ENCODE measurements around the gene PPP1R16B.
A peak's percentile ranks its signal among the peaks of the same experiment; 100 is the strongest.

The PPP1R16B gene

GRCh38 chr20:38872491-38873049 lies 67.1 kb downstream of the PPP1R16B start:
- Histone ChIP-seq H3K27ac (ENCODE audit: low read length) (no peak overlapping the region), H3K4me1 (ENCODE audit: control insufficient read depth in 1 of 2, insufficient read depth in 2 of 2, low read length in 2 of 2) (peaks cover 0 to 7% of the 10 kb centered on the region in 2 donors), H3K4me3 (ENCODE audit: low read depth in 1 of 2, low read length in 2 of 2) (no peak overlapping the region), H3K9me3 (ENCODE audit: control insufficient read depth in 1 of 2, low read length in 2 of 2) (no peaks in the 10 kb centered on the region), H3K27me3 (ENCODE audit: low read depth, low read length) (no peaks in the 10 kb centered on the region), H3K36me3 (ENCODE audit: control insufficient read depth in 1 of 2, insufficient read depth in 2 of 2, low read length in 2 of 2) (no peaks in the 10 kb centered on the region)

- Histone ChIP-seq H3K27ac (ENCODE audit: low read length) (peak overlapping the region; percentile 31), H3K27me3 (ENCODE audit: low read depth, low read length) (no peaks in the 10 kb centered on the region), H3K36me3 (ENCODE audit: control insufficient read depth in 1 of 2, insufficient read depth in 2 of 2, low read length in 2 of 2) (no peaks in the 10 kb centered on the region), H3K9me3 (ENCODE audit: control insufficient read depth in 1 of 2, low read length in 2 of 2) (no peaks in the 10 kb centered on the region), H3K4me3 (ENCODE audit: low read depth in 1 of 2, low read length in 2 of 2) (no peak overlapping the region), H3K4me1 (ENCODE audit: control insufficient read depth in 1 of 2, insufficient read depth in 2 of 2, low read length in 2 of 2) (peaks cover 0 to 7% of the 10 kb centered on the region in 2 donors)
Measured at GRCh38 chr20:38873050-38873581, 67.6 kb downstream of the PPP1R16B start.

GRCh38 chr20:38874460-38875174 lies 69.1 kb downstream of the PPP1R16B start:
- Histone ChIP-seq H3K27me3 (ENCODE audit: low read depth, low read length) (no peaks in the 10 kb centered on the region), H3K9me3 (ENCODE audit: control insufficient read depth in 1 of 2, low read length in 2 of 2) (no peaks in the 10 kb centered on the region), H3K27ac (ENCODE audit: low read length) (peak overlapping the region; percentile 14), H3K4me3 (ENCODE audit: low read depth in 1 of 2, low read length in 2 of 2) (no peak overlapping the region), H3K36me3 (ENCODE audit: control insufficient read depth in 1 of 2, insufficient read depth in 2 of 2, low read length in 2 of 2) (no peaks in the 10 kb centered on the region), H3K4me1 (ENCODE audit: control insufficient read depth in 1 of 2, insufficient read depth in 2 of 2, low read length in 2 of 2) (peaks cover 0 to 7% of the 10 kb centered on the region in 2 donors)

GRCh38 chr20:38875175-38875993 lies 69.9 kb downstream of the PPP1R16B start:
- Histone ChIP-seq H3K27ac (ENCODE audit: low read length) (peak overlapping the region; percentile 14), H3K4me1 (ENCODE audit: control insufficient read depth in 1 of 2, insufficient read depth in 2 of 2, low read length in 2 of 2) (peaks cover 0 to 7% of the 10 kb centered on the region in 2 donors), H3K4me3 (ENCODE audit: low read depth in 1 of 2, low read length in 2 of 2) (no peak overlapping the region), H3K36me3 (ENCODE audit: control insufficient read depth in 1 of 2, insufficient read depth in 2 of 2, low read length in 2 of 2) (no peaks in the 10 kb centered on the region), H3K9me3 (ENCODE audit: control insufficient read depth in 1 of 2, low read length in 2 of 2) (no peaks in the 10 kb centered on the region), H3K27me3 (ENCODE audit: low read depth, low read length) (no peaks in the 10 kb centered on the region)

- H3K36me3 ChIP-seq (ENCODE audit: control insufficient read depth in 1 of 2, insufficient read depth in 2 of 2, low read length in 2 of 2), result no peaks in the 10 kb centered on the region
- H3K4me3 ChIP-seq (ENCODE audit: low read depth in 1 of 2, low read length in 2 of 2), result no peak overlapping the region
- H3K27ac ChIP-seq (ENCODE audit: low read length), result no peak overlapping the region
- H3K4me1 ChIP-seq (ENCODE audit: control insufficient read depth in 1 of 2, insufficient read depth in 2 of 2, low read length in 2 of 2), result peaks cover 0 to 7% of the 10 kb centered on the region in 2 donors
- H3K9me3 ChIP-seq (ENCODE audit: control insufficient read depth in 1 of 2, low read length in 2 of 2), result no peaks in the 10 kb centered on the region
- H3K27me3 ChIP-seq (ENCODE audit: low read depth, low read length), result no peaks in the 10 kb centered on the region
Measured at GRCh38 chr20:38877483-38877882, 72.0 kb downstream of the PPP1R16B start.

- peaks cover 0 to 7% of the 10 kb centered on the region in 2 donors for H3K4me1 ChIP-seq (ENCODE audit: control insufficient read depth in 1 of 2, insufficient read depth in 2 of 2, low read length in 2 of 2)
- no peaks in the 10 kb centered on the region for H3K9me3 ChIP-seq (ENCODE audit: control insufficient read depth in 1 of 2, low read length in 2 of 2)
- no peaks in the 10 kb centered on the region for H3K36me3 ChIP-seq (ENCODE audit: control insufficient read depth in 1 of 2, insufficient read depth in 2 of 2, low read length in 2 of 2)
- no peak overlapping the region for H3K4me3 ChIP-seq (ENCODE audit: low read depth in 1 of 2, low read length in 2 of 2)
- no peaks in the 10 kb centered on the region for H3K27me3 ChIP-seq (ENCODE audit: low read depth, low read length)
- no peak overlapping the region for H3K27ac ChIP-seq (ENCODE audit: low read length)
Measured at GRCh38 chr20:38878866-38879265, 73.4 kb downstream of the PPP1R16B start.

GRCh38 chr20:38880952-38881735 lies 75.6 kb downstream of the PPP1R16B start:
- no peak overlapping the region for H3K4me3 ChIP-seq (ENCODE audit: low read depth in 1 of 2, low read length in 2 of 2)
- no peak overlapping the region for H3K27ac ChIP-seq (ENCODE audit: low read length)
- no peaks in the 10 kb centered on the region for H3K36me3 ChIP-seq (ENCODE audit: control insufficient read depth in 1 of 2, insufficient read depth in 2 of 2, low read length in 2 of 2)
- H3K9me3 ChIP-seq (ENCODE audit: control insufficient read depth in 1 of 2, low read length in 2 of 2), result no peaks in the 10 kb centered on the region
- no peaks in the 10 kb centered on the region for H3K4me1 ChIP-seq (ENCODE audit: control insufficient read depth in 1 of 2, insufficient read depth in 2 of 2, low read length in 2 of 2)
- no peaks in the 10 kb centered on the region for H3K27me3 ChIP-seq (ENCODE audit: low read depth, low read length)

GRCh38 chr20:38881806-38882440 lies 76.4 kb downstream of the PPP1R16B start:
- Histone ChIP-seq H3K36me3 (ENCODE audit: control insufficient read depth in 1 of 2, insufficient read depth in 2 of 2, low read length in 2 of 2) (no peaks in the 10 kb centered on the region), H3K4me3 (ENCODE audit: low read depth in 1 of 2, low read length in 2 of 2) (no peak overlapping the region), H3K27ac (ENCODE audit: low read length) (no peak overlapping the region), H3K4me1 (ENCODE audit: control insufficient read depth in 1 of 2, insufficient read depth in 2 of 2, low read length in 2 of 2) (no peaks in the 10 kb centered on the region), H3K27me3 (ENCODE audit: low read depth, low read length) (no peaks in the 10 kb centered on the region), H3K9me3 (ENCODE audit: control insufficient read depth in 1 of 2, low read length in 2 of 2) (no peaks in the 10 kb centered on the region)

GRCh38 chr20:38882600-38882999 lies 77.1 kb downstream of the PPP1R16B start:
- Histone ChIP-seq H3K9me3 (ENCODE audit: control insufficient read depth in 1 of 2, low read length in 2 of 2) (no peaks in the 10 kb centered on the region), H3K4me1 (ENCODE audit: control insufficient read depth in 1 of 2, insufficient read depth in 2 of 2, low read length in 2 of 2) (no peaks in the 10 kb centered on the region), H3K36me3 (ENCODE audit: control insufficient read depth in 1 of 2, insufficient read depth in 2 of 2, low read length in 2 of 2) (no peaks in the 10 kb centered on the region), H3K27me3 (ENCODE audit: low read depth, low read length) (no peaks in the 10 kb centered on the region), H3K27ac (ENCODE audit: low read length) (no peak overlapping the region), H3K4me3 (ENCODE audit: low read depth in 1 of 2, low read length in 2 of 2) (no peak overlapping the region)

- Histone ChIP-seq H3K36me3 (ENCODE audit: control insufficient read depth in 1 of 2, insufficient read depth in 2 of 2, low read length in 2 of 2) (no peaks in the 10 kb centered on the region), H3K27me3 (ENCODE audit: low read depth, low read length) (no peaks in the 10 kb centered on the region), H3K4me3 (ENCODE audit: low read depth in 1 of 2, low read length in 2 of 2) (no peak overlapping the region), H3K4me1 (ENCODE audit: control insufficient read depth in 1 of 2, insufficient read depth in 2 of 2, low read length in 2 of 2) (no peaks in the 10 kb centered on the region), H3K9me3 (ENCODE audit: control insufficient read depth in 1 of 2, low read length in 2 of 2) (no peaks in the 10 kb centered on the region), H3K27ac (ENCODE audit: low read length) (no peak overlapping the region)
Measured at GRCh38 chr20:38883081-38883980, 77.8 kb downstream of the PPP1R16B start.
